WI38 (cell line): Measurements from ENCODE around the gene GTF2A2.
"Not testable (repeated sequence)": the region's sequence is repeated elsewhere in the genome, so short reads cannot be mapped to it uniquely, and the experiment has no call there.

Source experiments
- H3K4me3 ChIP-seq: 2 replicates; pipeline ENCODE4 v1.5.1; 2011; ENCODE audit warnings: low read depth, mild to moderate bottlenecking, control low read depth, low read length
- CTCF ChIP-seq: IDR thresholded peaks from 2 replicates; pipeline ENCODE4 v1.5.1; 2012; ENCODE audit warnings: low read depth, mild to moderate bottlenecking, control low read depth, low read length

GTF2A2 gene

GRCh38 chr15:59646277-59646676 is 11.0 kb downstream of the GTF2A2 start:
- TF ChIP-seq CTCF = no peak

GRCh38 chr15:59645812-59646211 is 11.5 kb downstream of the GTF2A2 start:
- H3K4me3 ChIP-seq = not testable (repeated sequence)

More at GRCh38 chr15:59646277-59646676, 11.0 kb downstream of the GTF2A2 start:
- no peak overlapping the region for H3K4me3 ChIP-seq

GRCh38 chr15:59644756-59645155 is 12.6 kb downstream of the GTF2A2 start:
- H3K4me3 ChIP-seq = no peak overlapping the region
- no peak for TF ChIP-seq CTCF

GRCh38 chr15:59642351-59642750 is 15.0 kb downstream of the GTF2A2 start:
- no peak for TF ChIP-seq CTCF
- H3K4me3 ChIP-seq = no peak overlapping the region

GRCh38 chr15:59637507-59637906 is 19.8 kb downstream of the GTF2A2 start:
- H3K4me3 ChIP-seq = not testable (repeated sequence)

- no peak for TF ChIP-seq CTCF
- H3K4me3 ChIP-seq = no peak overlapping the region
These were observed 21.1 kb downstream of the GTF2A2 start for GRCh38 chr15:59636184-59636583.

GRCh38 chr15:59632714-59633113 is 24.6 kb downstream of the GTF2A2 start:
- peak; percentile 46 for TF ChIP-seq CTCF
- no peak overlapping the region for H3K4me3 ChIP-seq

GRCh38 chr15:59622289-59622688 is 35.0 kb downstream of the GTF2A2 start:
- 0 out of 2 replicates have a peak, but pooled peaks have one; percentile 25 for TF ChIP-seq CTCF
- H3K4me3 ChIP-seq = no peak overlapping the region
